ENCODE data around the gene RTN3.

The RTN3 gene

DNA sequence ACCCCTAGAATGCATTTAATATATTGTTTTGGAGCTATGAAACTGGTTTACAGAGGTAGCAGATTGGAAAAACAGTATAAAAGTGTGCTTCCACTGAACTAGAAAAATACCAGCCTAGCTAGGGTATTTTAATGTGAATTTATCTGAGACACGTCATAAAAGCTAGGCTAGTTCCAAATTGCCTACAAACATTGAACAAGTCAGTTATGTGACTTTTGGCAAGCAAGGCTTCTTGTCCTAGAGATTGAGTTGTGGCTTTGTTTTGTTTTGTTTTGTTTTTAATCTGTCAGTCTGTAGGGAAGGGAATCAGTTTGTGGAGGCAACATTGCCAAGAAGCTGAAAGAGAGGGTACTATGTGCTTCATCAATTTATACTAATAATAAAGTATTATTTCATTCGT, 24.2 kb downstream of the RTN3 start:
- no peak overlapping the region for H3K27ac ChIP-seq

DNA sequence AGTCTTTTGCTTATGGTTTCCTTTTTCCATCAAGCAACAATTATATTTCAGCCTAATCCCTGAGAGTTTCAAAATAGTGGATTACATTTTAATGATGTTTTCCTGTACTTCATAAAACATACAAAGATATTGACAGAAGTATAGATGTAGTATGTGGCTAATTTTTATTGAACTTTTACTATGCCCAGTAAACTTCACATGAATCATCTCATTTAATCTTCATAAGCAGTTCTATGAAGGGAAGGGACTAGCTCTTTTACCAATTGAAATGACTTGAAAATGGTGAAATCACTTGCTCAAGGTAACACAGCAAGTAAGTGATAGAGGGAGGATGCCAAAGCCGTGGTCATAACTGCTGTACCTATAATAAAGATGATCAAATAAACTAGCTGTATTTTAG, 27.5 kb downstream of the RTN3 start:
- TF ChIP-seq, protein P1, sequence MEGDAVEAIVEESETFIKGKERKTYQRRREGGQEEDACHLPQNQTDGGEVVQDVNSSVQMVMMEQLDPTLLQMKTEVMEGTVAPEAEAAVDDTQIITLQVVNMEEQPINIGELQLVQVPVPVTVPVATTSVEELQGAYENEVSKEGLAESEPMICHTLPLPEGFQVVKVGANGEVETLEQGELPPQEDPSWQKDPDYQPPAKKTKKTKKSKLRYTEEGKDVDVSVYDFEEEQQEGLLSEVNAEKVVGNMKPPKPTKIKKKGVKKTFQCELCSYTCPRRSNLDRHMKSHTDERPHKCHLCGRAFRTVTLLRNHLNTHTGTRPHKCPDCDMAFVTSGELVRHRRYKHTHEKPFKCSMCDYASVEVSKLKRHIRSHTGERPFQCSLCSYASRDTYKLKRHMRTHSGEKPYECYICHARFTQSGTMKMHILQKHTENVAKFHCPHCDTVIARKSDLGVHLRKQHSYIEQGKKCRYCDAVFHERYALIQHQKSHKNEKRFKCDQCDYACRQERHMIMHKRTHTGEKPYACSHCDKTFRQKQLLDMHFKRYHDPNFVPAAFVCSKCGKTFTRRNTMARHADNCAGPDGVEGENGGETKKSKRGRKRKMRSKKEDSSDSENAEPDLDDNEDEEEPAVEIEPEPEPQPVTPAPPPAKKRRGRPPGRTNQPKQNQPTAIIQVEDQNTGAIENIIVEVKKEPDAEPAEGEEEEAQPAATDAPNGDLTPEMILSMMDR (IDR thresholded peaks at IDR 0.05): no peak
- TF ChIP-seq ZFX (IDR thresholded peaks at IDR 0.05; ENCODE audit: borderline replicate concordance): no peak

More for the DNA sequence above, 24.2 kb downstream of the RTN3 start:
- TF ChIP-seq ZFX (IDR thresholded peaks at IDR 0.05; ENCODE audit: borderline replicate concordance): no peak
- TF ChIP-seq, protein P1 (IDR thresholded peaks at IDR 0.05): no peak

DNA sequence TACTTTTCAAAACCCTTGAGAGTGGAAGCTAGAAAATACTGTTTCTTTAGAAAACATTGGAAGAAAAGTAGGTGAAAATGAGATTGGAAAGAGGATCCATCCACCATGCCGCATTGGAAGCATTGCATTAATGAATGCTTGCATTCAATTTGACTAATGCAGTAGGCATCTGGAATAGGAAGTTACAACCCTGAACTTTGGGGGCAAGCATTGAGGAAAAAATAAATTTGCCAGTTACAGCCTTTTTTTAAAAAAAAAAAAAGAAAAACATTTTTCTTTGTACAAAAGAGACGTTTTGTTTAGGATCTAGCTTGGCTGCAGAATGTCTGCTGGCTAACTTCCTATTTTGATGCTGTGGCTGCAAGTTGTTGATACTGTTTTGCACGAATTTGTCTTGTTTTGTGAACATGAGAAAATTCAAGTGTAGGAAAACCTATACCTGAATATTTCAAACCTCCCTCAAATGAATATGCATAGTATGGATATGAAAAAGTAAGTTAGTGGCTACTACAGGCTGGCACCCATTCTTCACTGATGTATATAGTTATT, 28.1 kb downstream of the RTN3 start:
- H3K27ac ChIP-seq: no peak overlapping the region
- TF ChIP-seq, protein P1 (IDR thresholded peaks at IDR 0.05): no peak
- TF ChIP-seq ZFX (IDR thresholded peaks at IDR 0.05; ENCODE audit: borderline replicate concordance): no peak

More for the DNA sequence above, 27.5 kb downstream of the RTN3 start:
- H3K27ac ChIP-seq: no peak overlapping the region

DNA sequence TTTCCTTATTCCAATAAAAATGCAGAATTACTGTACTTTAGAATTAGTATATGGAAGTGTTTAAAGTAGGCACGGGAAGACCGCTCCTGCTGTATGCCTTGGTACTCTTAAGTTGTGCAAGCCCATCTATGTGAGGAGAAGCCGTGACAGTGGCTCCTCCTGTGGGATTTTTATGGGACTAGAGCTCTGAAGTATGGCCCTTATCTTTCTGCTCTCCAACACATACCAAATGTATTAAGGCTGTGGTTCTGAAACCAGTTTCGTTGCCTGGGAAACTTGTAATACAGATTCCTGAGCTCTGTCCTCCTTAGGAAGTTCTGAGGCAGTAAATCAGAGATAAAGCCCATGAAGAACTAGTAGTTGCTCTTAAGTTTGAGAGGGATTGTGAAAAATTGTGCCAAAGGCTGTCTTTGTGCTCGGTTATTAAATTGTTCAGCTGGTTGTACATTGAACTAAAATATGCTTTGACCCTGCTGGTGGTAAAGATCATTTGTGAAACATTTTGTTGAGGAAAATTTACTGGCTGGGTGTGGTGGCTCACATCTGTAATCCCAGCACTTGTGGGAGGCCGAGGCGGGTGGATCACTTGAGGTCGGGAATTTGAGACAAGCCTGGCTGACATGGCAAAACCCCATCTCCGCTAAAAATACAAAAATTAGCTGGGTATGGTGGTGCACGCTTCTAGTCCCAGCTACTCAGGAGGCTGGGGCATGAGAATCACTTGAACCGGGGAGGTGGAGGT, 29.3 kb downstream of the RTN3 start:
- no peak overlapping the region for H3K27ac ChIP-seq
- TF ChIP-seq, protein P1 (IDR thresholded peaks at IDR 0.05): no peak
- TF ChIP-seq ZFX (IDR thresholded peaks at IDR 0.05; ENCODE audit: borderline replicate concordance): no peak

DNA sequence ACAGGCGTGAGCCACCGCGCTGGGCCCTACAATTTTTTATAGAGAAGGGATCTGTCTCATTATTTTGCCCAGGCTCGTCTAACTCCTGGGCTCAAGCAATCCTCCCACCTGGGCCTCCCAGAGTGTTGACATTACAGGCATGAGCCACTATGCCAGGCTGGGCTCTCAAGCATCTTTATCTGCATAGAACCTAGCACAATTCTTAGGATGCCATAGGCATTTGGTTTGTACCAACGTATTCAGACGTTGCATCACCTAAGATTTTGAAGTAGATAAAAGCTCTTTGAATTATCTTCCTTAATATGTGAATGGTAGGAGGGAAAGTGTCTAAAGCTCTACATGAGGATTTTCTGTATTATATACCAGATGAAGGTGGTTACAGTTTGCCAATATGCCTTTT, 30.5 kb downstream of the RTN3 start:
- H3K27ac ChIP-seq: no peak overlapping the region
- no peak for TF ChIP-seq ZFX (IDR thresholded peaks at IDR 0.05; ENCODE audit: borderline replicate concordance)
- TF ChIP-seq, protein P1 (IDR thresholded peaks at IDR 0.05): no peak

DNA sequence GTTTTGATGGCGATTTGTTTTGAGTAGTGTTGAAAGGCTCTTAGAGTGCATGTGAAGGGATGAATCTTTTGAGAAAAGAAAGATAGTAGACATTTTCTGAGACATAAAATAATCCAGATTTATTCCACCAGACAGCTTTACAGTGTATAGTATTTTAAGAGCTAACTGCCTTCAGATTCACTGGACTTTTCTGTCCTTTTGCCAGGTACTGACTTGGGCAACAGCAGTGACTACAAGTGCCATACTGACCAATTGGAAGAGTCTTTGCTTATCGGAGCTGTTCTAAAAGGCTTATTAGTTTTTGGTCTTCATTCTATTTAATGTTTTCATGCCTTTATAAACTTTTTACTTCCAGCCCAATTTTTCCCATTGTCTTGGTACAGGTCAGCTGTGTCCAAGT, 32.5 kb downstream of the RTN3 start:
- TF ChIP-seq, protein P1 (IDR thresholded peaks at IDR 0.05): no peak
- no peak for TF ChIP-seq ZFX (IDR thresholded peaks at IDR 0.05; ENCODE audit: borderline replicate concordance)
- H3K27ac ChIP-seq: no peak overlapping the region

DNA sequence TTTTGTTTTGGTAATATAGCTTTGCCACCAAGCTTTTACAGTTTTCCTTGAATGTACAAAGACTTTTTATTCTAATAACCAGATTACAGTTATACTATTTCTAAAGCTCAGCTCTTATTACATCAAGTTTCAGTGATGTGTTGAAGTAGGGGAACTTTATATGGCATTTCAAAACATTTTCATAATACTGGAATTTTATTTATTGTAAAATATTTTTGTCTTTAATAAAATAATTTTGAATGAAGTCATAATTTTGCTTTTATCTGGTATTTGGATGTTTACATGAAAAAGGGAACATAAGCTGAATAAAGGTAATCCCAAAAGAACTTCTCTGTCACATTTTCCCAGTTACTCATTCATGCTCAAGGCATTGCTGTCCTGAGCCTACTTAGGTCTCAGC, 34.7 kb downstream of the RTN3 start:
- TF ChIP-seq, protein P1 (IDR thresholded peaks at IDR 0.05): no peak
- TF ChIP-seq ZFX (IDR thresholded peaks at IDR 0.05; ENCODE audit: borderline replicate concordance): no peak
- H3K27ac ChIP-seq: no peak overlapping the region

Measured in 22Rv1 (cell line).